ENCODE measurements around the gene C4orf54.

The C4orf54 gene

DNA sequence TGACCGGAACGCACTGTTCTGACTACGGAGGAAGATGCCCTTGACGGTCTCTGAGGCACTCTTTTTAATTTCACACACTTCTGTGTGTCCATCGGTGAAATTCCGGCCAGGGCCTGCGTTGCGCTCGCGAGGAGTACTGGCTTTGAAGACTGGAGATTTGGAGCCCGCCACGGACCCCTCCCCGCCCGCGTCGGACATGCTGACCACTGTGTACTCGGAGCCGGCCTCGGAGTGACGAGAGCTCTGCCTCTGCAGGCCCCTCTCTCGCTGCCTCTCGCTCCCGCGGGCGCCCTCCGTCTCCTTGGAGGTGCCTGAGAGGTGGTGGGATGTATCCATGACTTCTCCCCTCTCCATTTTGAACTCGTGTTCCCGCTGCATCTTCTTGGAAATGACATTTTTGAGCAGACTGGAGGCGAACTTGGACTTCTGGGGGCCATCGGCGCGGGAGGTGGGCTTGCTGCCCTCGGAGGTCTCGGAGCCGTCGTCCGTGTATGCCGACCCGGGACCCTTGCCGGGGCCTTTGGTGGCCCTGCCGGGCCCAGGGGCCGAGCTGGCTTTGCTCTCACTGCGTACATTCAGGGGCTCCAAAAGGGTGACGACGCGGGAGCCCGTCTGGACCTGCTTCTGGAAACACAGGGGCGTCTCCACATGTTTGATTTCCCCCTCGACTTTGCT lies 5.7 kb downstream of the C4orf54 start:
- DNase-seq = no peak

DNA sequence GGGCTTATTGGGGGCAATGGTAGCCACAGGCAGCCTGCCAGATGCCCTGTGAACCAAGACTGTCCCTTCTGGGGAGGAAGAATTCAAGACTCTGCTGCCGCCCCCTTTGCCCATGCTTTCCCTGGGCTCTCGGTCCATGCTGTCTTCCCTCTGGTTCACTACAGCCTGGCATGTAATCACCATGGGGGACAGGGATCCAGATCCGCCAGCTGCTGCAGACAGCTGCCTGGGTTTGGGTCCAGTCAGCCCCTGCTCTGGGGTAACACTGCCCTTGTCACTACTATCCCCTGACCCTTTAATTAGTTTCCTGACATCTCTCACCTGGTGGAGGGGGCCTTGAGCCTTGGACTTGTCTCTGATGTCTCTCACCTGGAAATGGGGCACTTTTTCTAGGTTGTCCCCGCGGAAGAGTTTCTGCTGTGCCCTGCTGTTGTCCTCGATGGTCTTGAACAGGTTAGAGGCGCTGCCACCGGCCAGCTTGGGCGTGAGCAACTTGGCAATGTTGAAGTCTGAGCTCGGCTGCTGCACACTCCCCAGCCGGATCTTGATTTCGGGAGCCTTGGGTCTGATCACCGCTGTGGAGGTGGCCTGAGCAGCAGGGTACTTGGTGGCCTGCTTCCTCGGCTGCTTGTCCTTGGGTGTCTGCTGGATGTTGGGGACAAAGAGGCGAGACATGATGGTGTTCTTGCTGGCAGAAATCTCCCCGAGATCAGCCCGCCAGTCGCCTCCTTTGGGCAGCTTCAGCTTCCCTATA lies 6.4 kb downstream of the C4orf54 start:
- DNase-seq = no peak

DNA sequence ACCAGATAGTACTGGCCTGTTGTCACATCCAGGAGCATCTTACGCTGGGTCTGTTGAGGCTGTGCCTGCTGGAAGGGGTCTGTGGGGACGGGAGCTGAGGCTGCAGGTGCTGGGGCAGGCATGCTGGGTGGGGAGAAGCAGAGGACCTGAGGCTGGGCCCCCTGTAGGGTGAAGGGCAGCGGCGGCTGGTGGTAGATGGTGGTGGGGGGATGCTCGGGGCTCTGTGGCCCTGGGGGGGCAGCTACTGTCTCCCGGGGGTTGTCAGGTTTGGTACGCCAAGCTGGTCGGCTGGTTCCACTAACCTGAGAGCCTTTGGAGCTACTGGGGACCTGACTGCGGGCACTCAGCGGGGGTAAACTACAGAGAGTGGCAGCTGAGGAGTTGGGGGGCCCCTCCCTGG lies 7.8 kb downstream of the C4orf54 start:
- no peak for DNase-seq

DNA sequence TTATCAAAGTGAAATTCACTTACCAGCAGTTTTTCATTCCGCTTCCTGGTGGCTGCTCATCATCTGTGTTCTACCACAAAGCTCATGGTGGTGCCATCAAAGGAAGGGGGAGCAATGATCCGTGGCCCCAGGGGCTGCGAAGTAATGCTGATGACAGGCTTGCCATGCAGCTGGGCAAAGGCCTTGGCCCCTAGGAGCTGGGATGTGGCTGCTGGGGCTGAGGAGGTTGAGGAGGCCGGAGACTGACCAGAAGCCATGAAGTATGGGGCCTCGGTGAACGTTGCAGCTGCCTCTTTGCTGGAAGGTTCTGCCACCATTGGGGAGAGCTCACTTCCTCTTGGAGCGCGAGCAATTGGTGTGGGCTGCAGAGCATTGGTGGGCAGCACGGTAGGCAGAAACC lies 8.4 kb downstream of the C4orf54 start:
- no peak for DNase-seq

DNA sequence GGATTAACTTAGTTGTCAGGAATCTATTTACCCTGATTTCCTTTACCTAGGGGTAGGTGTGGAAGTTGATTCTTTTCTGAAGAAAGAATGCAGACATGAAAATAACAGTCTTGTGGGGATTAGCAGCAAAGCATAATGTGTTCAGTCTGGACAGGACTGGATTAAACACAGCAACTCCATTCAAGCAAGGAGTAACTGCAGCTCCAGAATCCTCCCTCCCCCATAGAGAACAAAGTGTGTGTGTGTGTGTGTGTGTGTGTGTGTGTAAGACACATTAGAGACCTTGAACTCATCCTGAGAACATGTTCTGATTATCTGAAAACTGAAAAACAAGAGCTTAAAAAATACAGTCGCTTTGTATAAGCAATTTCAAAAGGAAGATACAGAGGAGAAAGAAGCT lies 9.3 kb downstream of the C4orf54 start:
- DNase-seq = no peak

DNA sequence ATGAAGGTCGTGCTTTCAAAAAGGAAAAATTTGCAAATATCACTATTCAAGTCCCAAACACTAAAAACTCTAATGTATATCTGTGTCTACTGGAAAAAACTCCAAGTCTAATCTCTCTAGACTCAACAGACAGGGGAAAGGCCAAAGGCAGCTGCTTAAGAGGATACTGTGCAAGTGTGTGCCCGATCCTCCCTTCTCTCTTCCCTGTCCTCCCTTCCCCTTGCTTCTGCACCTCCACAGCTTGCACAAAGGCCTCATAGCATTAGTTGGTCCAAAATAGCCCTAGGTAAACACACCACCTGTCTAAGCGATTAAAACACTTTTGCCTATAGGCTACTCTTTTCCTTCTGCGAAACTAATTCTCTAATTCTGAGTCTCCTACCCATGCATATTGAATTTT lies 10.6 kb downstream of the C4orf54 start:
- no peak for DNase-seq

DNA sequence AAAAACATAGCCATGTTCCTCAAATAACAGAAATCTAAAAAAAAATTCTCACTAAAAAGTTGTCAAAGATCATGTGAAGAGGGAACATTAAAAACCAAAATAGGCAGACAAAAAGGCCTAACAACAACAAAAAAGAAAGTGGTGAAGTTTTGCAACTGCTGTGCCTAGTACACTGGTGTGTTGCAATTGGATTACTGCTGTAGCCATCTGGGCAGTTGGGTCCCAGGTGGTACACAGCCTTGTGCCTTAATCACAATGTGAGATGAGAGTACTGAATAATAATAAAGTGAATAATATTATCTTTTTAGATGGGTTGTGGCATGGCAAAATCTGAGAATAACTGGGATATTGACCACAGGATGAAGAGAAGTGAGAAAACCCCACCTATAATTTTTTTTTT lies 12.0 kb downstream of the C4orf54 start:
- DNase-seq = no peak

DNA sequence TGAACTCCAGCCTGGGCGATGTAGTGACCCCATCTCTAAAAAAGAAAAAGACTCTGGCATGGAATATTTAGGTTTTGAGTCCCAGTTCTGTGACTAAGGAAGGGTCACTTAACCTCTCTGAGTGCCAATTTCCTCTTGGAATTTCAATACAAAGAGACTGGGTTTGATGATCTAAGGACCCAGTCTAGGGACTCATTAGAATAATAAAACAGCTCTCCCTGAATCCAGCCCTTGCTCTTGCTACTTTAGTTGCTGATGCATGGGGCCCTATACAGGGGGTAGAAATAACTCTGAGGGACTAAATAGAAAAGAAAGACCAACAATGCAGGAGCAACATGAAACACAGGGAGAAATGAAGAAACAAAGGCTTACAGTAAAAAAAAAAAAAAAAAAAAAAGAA lies 12.6 kb downstream of the C4orf54 start:
- no peak for DNase-seq

DNA sequence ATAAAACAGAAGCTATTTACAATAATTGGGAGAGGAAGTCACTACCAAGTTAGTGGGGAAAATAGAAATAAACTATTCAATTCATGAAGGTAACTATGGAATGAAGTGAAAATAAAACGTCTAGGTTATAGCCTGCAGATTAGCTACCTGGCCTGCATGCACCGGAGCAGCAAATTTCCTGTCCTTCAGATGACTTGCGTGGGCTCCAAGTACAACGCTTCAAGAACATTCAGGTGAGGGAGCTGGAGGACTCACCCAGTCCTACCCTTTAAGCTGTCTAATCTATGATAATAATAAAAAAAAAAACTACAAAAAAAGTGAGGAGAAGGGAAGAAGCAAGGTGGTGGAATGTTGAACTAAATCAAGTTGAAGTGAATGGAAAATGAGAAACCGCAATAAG lies 13.2 kb downstream of the C4orf54 start:
- DNase-seq = no peak

DNA sequence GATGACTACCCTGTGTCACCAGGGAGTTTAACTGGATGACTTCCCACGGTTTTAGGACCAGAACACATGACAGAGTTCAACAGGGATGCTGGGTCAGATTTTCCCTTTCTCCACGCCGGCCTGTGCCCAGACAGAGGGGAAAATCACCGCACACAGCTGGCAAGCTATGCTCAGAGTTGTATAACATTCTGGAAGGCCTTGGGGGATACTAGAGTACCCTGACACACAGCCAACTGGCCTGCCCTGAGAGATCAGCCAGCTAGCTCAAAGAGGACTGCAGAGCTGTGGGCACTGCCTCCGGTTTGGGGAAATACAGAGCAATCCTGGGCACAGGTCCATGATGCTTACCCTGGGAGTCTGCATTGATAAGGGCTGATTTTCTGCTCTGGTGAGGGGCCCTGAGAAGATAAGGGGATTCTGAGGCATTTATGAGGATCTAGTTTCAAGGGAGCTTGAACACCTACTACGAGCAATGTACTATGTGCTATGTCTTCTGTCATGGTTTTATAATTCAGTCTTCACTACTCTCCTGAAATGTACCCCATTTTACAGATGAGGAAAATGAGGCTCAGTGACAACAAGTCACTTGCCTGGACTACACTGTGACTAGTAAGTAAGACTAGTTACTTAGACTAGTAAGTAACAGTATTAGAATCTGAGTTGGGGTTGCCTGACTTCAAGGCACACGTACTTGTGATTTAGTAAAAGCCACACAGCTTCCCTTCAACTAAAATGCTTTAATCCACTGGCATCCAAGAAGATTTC lies 14.7 kb downstream of the C4orf54 start:
- DNase-seq = no peak

DNA sequence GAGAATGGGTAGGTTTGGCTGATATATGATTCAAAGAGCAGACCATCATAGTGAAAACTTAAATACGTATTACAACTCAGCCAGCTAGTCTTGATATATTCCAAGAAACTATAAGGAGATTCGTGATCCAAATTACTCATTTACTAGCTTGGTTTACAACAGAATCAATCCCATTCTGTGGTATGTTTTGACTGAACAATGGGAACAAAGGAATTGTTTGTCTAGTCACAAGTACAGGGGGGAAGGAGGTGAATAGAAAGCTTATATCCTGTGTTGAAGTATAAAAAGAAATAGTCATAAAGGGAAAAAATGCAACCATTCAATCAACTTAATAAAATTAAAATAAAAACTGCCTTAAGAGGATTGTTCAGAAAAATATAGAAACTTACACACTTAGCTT lies 17.0 kb downstream of the C4orf54 start:
- DNase-seq = no peak

DNA sequence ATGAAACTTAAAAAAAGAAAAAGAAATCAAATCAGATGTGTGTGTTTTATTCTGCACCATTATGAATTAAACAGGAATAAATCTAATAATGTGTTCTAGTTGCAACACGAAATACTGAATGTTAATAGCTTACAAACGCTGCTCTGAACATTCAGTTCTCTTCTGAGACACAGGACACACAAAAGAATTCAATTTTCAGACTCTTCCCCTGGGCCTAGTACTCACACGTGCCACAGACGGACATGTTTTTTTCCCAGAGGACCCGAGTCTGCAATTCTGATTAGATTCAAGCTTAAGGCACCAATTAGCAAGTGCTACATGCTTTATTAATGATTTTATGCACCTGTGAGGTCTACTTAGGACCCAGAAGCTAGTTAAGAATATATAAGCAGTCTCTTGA lies 20.5 kb downstream of the C4orf54 start:
- no peak for DNase-seq

DNA sequence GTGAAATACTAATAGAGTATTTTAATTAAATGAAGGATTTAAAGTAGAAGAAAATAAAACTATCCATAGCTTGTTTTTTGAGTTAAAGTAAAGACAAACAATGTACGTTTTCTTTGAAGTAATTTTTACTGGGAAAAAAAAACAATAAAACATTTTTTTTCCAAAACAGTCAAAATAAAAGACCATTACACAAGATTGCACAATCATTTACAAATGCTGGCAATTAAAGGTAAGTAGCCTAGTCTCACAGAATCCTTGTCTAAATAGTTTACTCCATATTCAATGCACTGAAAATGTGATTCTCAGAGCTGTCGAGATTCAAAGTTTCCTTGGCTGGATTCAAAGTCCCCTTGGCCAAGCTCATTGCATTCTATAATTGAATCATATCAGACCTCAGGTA lies 21.2 kb downstream of the C4orf54 start:
- DNase-seq = no peak

DNA sequence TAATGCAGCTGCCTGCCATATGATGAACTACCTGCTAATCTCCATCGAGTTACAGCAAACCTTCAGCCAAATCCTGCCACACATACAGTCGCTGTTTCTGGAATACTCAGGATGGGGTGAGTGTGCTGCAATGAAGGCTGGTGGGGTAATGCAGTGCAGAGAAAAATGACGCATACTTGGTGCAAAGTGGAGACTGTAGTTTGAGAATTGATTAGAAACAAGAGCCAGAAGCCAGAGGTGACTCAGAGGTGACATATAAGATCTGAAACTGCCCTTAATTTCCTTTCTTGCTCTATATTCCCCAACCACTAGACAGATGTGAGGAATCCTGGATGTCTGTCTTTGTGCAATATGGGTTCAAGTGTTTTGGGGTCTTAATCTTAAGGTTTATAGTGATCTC lies 22.0 kb downstream of the C4orf54 start:
- DNase-seq = no peak

DNA sequence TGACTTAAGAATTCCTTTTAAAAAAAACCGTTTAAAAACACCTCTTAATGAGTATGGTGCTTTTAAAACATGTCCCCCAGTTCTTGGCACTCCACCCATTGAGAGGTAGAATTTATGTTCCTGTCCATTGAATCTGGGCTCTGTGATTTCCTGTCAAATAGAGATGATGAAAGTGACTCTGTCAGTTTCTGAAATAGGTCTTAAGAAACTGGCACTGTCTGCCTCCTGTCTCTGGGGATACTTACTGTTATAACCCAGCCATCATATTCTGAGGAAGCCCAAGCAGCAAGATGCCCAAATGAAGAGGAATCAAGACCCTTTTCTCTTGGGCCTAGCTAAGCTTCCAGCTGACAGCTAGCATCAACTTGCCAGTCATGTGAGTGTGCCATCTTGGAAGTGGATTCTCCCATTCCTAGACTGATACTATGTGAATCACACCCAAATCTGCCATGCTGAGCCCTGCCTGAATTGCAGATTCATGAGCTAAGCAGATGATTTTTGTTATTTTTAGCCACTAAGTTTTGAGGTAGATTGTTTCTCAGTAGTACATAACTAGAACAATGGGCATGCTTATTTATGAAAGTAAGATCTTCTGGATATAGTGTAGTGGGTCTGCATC lies 22.8 kb downstream of the C4orf54 start:
- no peak for DNase-seq

DNA sequence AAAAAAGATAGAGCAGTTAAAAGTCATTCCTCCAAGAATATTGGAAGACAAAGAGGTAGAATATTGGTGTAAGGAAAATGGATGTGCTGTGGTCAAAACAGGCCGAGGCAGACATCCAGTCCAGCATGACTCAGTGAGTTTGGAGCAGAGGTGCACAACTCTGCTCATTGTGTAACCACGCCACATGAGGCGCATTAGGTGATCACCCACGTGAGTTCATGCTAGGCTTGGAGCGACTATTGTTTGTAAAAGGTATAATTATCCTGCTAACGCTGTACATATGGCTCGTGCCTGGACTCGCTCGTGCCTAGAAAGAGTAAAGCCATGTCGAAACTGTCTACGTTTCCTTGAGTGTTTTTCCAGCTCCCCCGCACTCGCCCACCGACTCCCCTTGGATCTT lies 23.9 kb downstream of the C4orf54 start:
- no peak for DNase-seq

DNA sequence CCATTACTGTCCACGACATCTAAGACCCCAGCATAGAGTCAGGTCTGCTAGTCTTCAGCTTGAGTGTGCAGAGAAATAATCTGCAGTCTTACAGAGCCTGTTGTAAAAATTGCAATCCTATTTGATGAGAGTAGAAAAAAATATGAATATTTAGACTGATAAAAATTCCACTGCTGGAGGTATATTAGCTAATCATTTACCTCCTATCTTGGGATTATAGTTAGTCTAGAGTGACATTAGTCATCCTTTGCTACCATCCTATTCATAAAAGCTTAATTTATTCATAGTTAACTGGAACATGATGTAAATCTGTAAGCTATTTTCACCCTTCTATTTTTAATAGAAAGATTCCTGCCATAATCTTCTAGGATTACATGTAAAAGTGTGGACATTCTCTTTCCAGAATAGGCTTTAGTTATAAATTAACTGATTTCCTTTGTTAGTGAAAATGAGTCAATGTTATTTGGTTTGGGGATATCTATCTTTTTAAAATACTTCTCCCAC lies 26.7 kb downstream of the C4orf54 start:
- DNase-seq = no peak

DNA sequence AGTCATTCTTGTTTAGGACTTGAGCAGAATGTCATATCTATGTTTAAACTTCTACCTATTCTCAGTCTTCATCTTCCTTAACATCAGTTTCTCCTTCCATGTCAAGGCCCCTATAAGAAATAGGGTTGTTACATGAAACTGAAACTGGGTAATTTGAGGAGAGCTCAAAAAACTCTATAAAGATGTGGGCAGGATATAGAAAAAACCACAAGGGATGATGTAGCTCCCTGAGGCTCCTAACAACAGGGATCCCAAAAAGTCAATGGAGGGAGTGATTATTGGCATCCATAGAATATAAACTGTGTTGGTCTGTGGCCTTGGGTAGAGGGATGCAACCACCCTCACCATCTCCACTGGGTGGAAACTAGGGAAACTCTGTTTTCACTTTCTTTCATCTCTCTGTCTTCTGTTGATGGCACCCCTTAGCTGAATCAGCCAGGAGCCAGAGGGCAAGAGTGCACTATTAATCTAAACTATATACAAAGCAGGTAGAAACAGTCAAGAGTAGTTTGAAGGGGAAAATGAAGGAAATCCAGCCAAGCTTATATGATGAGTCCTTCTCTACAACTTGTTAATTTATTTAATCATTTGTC lies 27.6 kb downstream of the C4orf54 start:
- no peak for DNase-seq

DNA sequence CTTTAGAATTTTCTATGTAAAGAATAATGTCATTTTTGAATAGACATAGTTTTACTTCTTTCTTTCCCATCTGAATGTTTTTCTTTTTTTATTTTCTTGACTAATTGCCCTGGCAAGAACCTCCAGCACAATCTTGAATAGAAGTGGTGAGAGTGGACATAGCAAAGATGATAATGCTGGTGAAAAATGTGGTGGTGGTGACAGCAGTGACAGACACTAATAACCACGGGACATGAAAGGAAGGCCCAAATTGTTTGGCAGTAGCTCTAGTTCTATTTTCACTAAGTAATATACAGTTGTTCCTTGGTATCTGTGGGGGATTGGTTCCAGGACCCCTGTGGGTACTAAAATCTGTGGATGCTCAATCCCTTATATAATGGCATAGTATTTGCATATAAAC lies 29.6 kb downstream of the C4orf54 start:
- DNase-seq = no peak

DNA sequence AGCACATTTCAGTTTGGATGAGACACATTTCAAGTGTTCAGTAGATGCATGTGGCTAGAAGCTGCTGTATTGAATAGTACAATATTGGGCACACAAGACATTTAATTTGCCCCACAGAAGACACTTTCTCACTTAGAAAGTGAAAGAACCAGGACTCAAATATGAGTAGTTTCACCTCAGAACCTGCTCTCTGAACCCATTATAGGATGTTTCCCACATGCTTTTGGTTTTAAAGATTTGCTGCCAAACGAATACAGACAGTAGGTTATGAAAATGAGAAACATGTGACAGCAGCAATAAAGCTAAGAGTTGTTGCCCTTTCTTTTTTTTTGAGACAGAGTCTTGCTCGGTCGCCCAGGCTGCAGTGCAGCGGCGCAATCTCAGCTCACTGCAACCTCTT lies 32.3 kb downstream of the C4orf54 start:
- DNase-seq = no peak

DNA sequence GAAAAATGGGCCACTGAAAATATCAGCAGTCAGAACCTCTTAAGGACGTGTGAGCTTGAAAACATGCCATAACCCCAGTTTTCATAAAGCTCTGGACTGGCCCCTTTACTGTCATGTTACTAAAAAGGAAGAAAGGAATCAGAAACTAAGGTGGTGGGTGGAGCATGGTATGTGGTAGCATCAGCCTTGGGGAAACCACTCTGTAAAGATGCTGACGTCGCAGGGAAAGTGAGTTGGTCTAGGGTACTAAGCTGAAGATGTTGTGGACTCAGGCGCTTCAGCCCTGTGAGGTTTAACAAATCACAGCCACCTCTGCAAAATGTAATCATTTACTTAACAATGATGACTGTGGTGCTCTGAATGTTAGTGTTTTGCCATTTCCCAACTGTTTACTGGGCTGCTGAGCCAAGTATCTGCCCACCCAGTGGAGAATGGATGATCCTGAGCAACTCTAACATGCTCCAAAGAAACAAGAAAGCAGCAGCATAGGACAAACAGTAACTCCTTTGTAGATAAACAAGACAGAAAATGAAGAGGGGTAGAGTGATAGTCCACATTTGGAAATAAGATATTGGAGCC lies 33.4 kb downstream of the C4orf54 start:
- no peak for DNase-seq

DNA sequence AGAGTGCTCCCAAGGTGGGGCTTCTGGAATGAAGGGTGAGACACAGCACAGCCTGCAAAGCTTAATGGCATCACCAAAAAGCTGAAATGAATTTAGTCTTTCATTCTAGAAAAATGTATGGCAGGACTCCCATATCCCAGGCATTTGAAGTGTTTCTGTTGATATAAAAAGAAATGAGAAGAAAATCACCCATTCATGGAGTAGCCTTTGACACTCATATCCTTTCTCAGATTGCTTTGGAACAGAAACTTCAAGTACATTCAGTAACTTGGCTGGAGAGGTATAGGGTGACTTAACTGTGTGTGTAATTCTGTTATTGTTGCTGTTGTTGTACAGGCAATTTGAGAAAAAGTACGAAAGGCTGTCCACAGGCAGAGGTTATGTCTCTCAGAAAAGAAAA lies 35.3 kb downstream of the C4orf54 start:
- no peak for DNase-seq

DNA sequence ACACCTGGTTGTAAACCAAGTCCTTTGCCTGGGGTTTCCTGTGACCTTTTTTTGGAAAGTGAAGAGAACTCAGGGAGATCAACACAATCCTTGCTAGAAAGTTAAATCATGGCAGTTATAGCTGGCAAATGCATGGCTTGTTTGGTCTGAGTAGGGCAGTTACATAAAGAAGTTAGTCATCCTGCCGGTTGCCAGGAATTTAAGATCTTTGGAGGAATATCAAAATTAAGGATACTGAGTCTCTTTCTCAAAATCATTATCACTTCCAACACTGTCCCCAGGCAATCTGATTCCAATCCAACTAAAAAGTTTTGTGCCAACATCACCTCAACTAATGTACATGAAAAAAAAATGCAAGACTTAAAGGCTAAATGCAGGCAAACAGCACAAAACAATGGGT lies 40.3 kb downstream of the C4orf54 start:
- no peak for DNase-seq

Measured in activated CD4-positive, alpha-beta T cell treated with anti-CD3 and anti-CD28 coated beads for 1 hour (primary cell).